Right lobe of liver (tissue), 6 donors: ENCODE data around the gene KANSL1. TPM values are rescaled to one million over a fixed set of nuclear protein-coding genes. Genes with fewer than 3 reads are reported as not detected.

Source experiments
- ATAC-seq, 4 donors: fragments of 200-7000 bp; cut with Tn5 transposase; one replicate each; pipeline ENCODE4 v1.9.1; 2020; ENCODE audit warnings: mild to moderate bottlenecking in 4 of 4, moderate library complexity in 4 of 4
- DNase-seq, 3 donors: peaks; one replicate each; pipeline ENCODE4 v3.0.0-alpha.2; 2020
- H3K27ac ChIP-seq, 3 donors: fragments of 200-600 bp; one replicate each; pipeline ENCODE4 v1.8.0; 2022
- H3K27me3 ChIP-seq, 2 donors: fragments of 200-600 bp; one replicate each; pipeline ENCODE4 v1.8.0; 2022
- H3K36me3 ChIP-seq, 4 donors: fragments of 200-600 bp; sonication (generic) in 1 of 4; one replicate each; pipeline versions ENCODE4 v1.5.1 to v1.8.0; 2017 to 2022; ENCODE audit warnings: control low read depth in 1 of 4
- H3K4me1 ChIP-seq, 4 donors: fragments of 200-600 bp; sonication (generic) in 1 of 4; one replicate each; pipeline versions ENCODE4 v1.5.1 to v1.8.0; 2017 to 2022; ENCODE audit warnings: control low read depth in 1 of 4
- H3K4me3 ChIP-seq, 3 donors: fragments of 200-600 bp; one replicate each; pipeline ENCODE4 v1.8.0; 2022
- H3K9me3 ChIP-seq, 4 donors: fragments of 200-600 bp; sonication (generic) in 1 of 4; one replicate each; pipeline versions ENCODE4 v1.5.1 to v1.8.0; 2017 to 2022; ENCODE audit warnings: control low read depth in 1 of 4
- CTCF ChIP-seq, 4 donors: fragments of 200-600 bp in 3 of 4; fragments of 450-650 bp in 1 of 4; IDR thresholded peaks; one replicate each; pipeline versions ENCODE4 v1.5.1 to v1.8.0; 2016 to 2022; ENCODE audit warnings: antibody characterized with exemption in 4 of 4, mild to moderate bottlenecking in 2 of 4
- POLR2A ChIP-seq: fragments of 450-650 bp; IDR thresholded peaks from one replicate; pipeline ENCODE4 v1.6.1; 2017; ENCODE audit warnings: antibody characterized with exemption, mild to moderate bottlenecking
- WGBS: methylation state at CpG from one replicate; pipeline ENCODE4 v1.1.6; 2018; ENCODE audit warnings: low coverage, low lambda C conversion rate; ENCODE audit not compliant: insufficient coverage; ENCODE audit errors: missing lambda C conversion rate; 5-methylcytosine and 5-hydroxymethylcytosine counted together
- intact Hi-C, 2 donors: fragments of 100-400 bp; cut with DNase I; formaldehyde crosslinking; loops; one replicate each; pipeline versions ENCODE4 v1.11.2 to v1.14.1; 2022
- total RNA-seq, 6 experiments: library from RNA; depleted of rRNA in 2 of 6; stranded (reverse); fragments of >200 nt in 2 of 6; fragmentation: NEBNext Ultra II Directional in 3 of 6; extraction: Animal tissue kit (Norgen Biotek cat#: 25700) in 3 of 6; gene quantifications; one replicate each; pipeline versions ENCODE4 v1.1.0 to v1.2.4, GENCODE V29; 2016 to 2023
- donor health status: DM: no; HTN: yes; CAD: no.
- donor health status: DM: no; HTN: no; CAD: no.
- donor health status: DM: no; HTN: no; CAD: no.
- donor health status: DM: no; HTN: yes; CAD: no.
- donor health status: DM: no; HTN: yes; CAD: no.

The KANSL1 gene
- total RNA-seq, 6 experiments from 2014 or later: 23.1 to 29.5 (median 25.9) TPM

- H3K4me1 ChIP-seq: no peaks in the 10 kb centered on the region
- intact Hi-C loops: no loop called here
- no peaks in the 10 kb centered on the region for H3K9me3 ChIP-seq
- 89% methylated on average over 5 of the region's 8 CpGs for WGBS
- H3K4me3 ChIP-seq: no peak overlapping the region
- DNase-seq (no peak), ATAC-seq (peak in 2 of 4 donors; percentile 13 to 15)
- TF ChIP-seq POLR2A: no peak
- no peak for TF ChIP-seq CTCF (IDR thresholded peaks at IDR 0.05)
- H3K27me3 ChIP-seq: no peaks in the 10 kb centered on the region
- H3K27ac ChIP-seq: no peak overlapping the region
- peaks cover 0 to 70% (median 30%) of the 10 kb centered on the region in 4 donors for H3K36me3 ChIP-seq
These were observed 161.3 kb downstream of the KANSL1 start for GRCh38 chr17:46031920-46032319.

- ATAC-seq (peak in 2 of 4 donors; percentile 9 to 15), DNase-seq (no peak)
- 89% methylated on average over 4 of the region's 16 CpGs for WGBS
- intact Hi-C loops: no loop called here
- H3K27ac ChIP-seq: no peak overlapping the region
- H3K9me3 ChIP-seq: no peaks in the 10 kb centered on the region
- H3K36me3 ChIP-seq: peaks cover 0 to 65% (median 27%) of the 10 kb centered on the region in 4 donors
- H3K27me3 ChIP-seq: no peaks in the 10 kb centered on the region
- no peak overlapping the region for H3K4me3 ChIP-seq
- no peaks in the 10 kb centered on the region for H3K4me1 ChIP-seq
- TF ChIP-seq POLR2A: no peak
- TF ChIP-seq CTCF (IDR thresholded peaks at IDR 0.05): no peak
These were observed 161.8 kb downstream of the KANSL1 start for GRCh38 chr17:46031440-46031839.

GRCh38 chr17:46030752-46031151 is 162.5 kb downstream of the KANSL1 start:
- 100% methylated on average over 2 of the region's 3 CpGs for WGBS
- no peaks in the 10 kb centered on the region for H3K4me1 ChIP-seq

GRCh38 chr17:46029627-46030026 is 163.6 kb downstream of the KANSL1 start:
- no peak for ATAC-seq
- TF ChIP-seq POLR2A (no peak), CTCF (IDR thresholded peaks at IDR 0.05) (no peak)
- DNase-seq: no peak
- Histone ChIP-seq H3K9me3 (no peaks in the 10 kb centered on the region), H3K4me3 (no peak overlapping the region), H3K36me3 (peaks cover 0 to 50% (median 21%) of the 10 kb centered on the region in 4 donors), H3K27me3 (no peaks in the 10 kb centered on the region), H3K4me1 (no peaks in the 10 kb centered on the region), H3K27ac (no peak overlapping the region)
- intact Hi-C loops: no loop called here
- WGBS: 98% methylated on average over 6 of the region's 6 CpGs

More at GRCh38 chr17:46030752-46031151, 162.5 kb downstream of the KANSL1 start:
- no peak for TF ChIP-seq POLR2A
- no peak for TF ChIP-seq CTCF (IDR thresholded peaks at IDR 0.05)
- Histone ChIP-seq H3K9me3 (no peaks in the 10 kb centered on the region), H3K27ac (no peak overlapping the region), H3K4me3 (no peak overlapping the region), H3K27me3 (no peaks in the 10 kb centered on the region), H3K36me3 (peaks cover 0 to 59% (median 24%) of the 10 kb centered on the region in 4 donors)
- intact Hi-C loops: no loop called here
- DNase-seq (no peak), ATAC-seq (no peak)
